ENCODE measurements around the gene FHIP1A. TPM values are rescaled to one million over a fixed set of nuclear protein-coding genes. Genes with fewer than 3 reads are reported as not detected.

FHIP1A gene
- total RNA-seq, 4 donors from 2014 or later: 27.3 to 76.6 (median 57.1) TPM

DNA sequence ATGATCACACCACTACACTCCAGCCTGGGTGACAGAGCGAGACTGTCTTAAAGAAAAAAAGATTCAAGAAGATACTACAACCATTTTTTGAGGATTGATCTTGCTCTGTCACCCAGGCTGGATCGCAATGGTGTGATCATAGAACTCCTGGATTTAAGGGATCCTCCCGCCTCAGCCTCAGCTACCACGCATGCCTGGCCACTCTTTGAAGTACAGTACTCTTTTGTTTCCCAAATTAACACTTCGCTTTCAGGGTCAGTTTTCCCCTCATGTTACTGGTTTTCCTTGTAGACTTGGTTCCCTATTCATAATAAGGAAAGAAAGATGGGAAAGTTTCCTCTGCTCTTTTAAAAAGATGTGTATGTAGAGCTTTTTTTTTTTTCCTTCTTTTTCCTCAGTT, 34.3 kb downstream of the FHIP1A start:
- H3K4me1 ChIP-seq: peaks cover 3 to 4% of the 10 kb centered on the region in 2 donors
- no peak for DNase-seq
- H3K9me3 ChIP-seq: no peaks in the 10 kb centered on the region
- H3K27me3 ChIP-seq: no peaks in the 10 kb centered on the region
- intact Hi-C loops (cut with DNase I): no loop called here
- 66 to 68% methylated on average over 5 of the region's 5 CpGs for WGBS, 2 donors
- H3K36me3 ChIP-seq: no peaks in the 10 kb centered on the region
- H3K27ac ChIP-seq: no peak overlapping the region
- TF ChIP-seq, protein P1, sequence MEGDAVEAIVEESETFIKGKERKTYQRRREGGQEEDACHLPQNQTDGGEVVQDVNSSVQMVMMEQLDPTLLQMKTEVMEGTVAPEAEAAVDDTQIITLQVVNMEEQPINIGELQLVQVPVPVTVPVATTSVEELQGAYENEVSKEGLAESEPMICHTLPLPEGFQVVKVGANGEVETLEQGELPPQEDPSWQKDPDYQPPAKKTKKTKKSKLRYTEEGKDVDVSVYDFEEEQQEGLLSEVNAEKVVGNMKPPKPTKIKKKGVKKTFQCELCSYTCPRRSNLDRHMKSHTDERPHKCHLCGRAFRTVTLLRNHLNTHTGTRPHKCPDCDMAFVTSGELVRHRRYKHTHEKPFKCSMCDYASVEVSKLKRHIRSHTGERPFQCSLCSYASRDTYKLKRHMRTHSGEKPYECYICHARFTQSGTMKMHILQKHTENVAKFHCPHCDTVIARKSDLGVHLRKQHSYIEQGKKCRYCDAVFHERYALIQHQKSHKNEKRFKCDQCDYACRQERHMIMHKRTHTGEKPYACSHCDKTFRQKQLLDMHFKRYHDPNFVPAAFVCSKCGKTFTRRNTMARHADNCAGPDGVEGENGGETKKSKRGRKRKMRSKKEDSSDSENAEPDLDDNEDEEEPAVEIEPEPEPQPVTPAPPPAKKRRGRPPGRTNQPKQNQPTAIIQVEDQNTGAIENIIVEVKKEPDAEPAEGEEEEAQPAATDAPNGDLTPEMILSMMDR (IDR thresholded peaks at IDR 0.05): no peak
- no peak for TF ChIP-seq POLR2A (IDR thresholded peaks at IDR 0.05)
- no peak overlapping the region for H3K4me3 ChIP-seq (replicated peaks in 1 of 3)

DNA sequence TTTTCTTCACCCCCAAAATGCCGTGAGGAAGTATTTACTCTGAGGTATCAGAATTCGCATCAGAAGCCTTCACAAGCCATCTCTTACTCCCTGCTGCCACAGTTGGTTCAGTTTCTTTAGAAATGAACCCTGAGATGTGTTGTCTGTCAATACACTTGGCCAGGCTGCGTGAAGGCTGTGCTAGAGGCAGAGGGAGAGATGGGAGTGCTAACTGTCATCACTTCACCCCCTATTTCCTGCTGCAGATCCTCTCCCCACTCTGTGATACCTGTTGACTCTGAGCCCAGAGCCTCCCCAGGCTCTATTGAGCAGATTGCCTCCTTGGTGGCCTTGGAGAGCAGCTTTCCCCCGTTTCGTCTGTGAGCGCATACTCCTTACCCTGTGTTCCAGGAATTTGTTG, 34.8 kb downstream of the FHIP1A start:
- H3K4me3 ChIP-seq (replicated peaks in 1 of 3): no peak overlapping the region
- no peak overlapping the region for H3K27ac ChIP-seq
- H3K9me3 ChIP-seq: no peaks in the 10 kb centered on the region
- no peak for DNase-seq
- intact Hi-C loops (cut with DNase I): no loop called here
- 89% methylated on average over 6 of the region's 6 CpGs for WGBS, 2 donors
- H3K4me1 ChIP-seq: peaks cover 3 to 4% of the 10 kb centered on the region in 2 donors
- H3K27me3 ChIP-seq: no peaks in the 10 kb centered on the region
- no peaks in the 10 kb centered on the region for H3K36me3 ChIP-seq
- TF ChIP-seq, protein P1 (IDR thresholded peaks at IDR 0.05): no peak

DNA sequence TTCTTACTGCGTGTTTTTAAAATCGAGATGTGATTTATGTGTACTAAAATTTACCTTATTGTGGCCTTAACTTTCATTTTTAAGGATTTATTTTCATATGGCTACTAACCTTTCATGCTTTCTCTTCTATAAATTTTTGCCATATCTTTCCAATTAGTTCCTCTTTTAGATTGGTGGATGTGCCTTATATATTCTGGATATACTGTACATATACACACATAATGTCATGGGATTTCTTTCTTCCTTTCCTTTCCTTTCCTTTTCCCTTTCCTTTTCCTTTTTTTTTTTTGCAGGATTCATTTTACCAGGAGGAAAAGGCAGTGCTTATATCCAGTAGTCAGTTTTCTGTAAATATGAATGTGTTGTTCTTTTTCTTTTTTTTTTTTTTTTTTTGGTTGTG, 37.2 kb downstream of the FHIP1A start:
- intact Hi-C loops (cut with DNase I): no loop called here
- WGBS, 2 donors: 97 to 99% methylated on average over 2 of the region's 2 CpGs
- no peak overlapping the region for H3K4me3 ChIP-seq (replicated peaks in 1 of 3)

DNA sequence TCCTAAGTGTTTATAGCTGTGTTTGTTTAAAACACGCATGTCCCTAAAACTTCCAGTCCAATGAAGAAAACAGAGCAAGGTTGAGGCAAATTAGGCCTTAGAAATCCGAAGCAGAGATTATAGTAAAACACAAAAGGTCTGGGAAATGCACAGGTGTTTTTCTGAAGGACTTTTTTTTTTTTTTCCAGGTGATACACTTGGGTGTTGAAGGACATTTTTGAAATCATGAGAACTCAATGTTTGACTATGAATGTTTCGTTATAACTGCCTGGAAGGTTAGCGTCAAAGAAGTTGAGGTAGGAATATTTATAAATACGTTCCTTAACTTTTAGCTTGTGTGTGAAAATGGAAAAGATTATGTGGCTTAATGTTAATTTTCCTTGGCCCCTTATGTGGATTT, 45.5 kb downstream of the FHIP1A start:
- Histone ChIP-seq H3K36me3 (no peaks in the 10 kb centered on the region), H3K9me3 (no peaks in the 10 kb centered on the region), H3K4me3 (replicated peaks in 1 of 3) (no peak overlapping the region), H3K27me3 (no peaks in the 10 kb centered on the region), H3K27ac (no peak overlapping the region), H3K4me1 (peaks cover 0 to 8% of the 10 kb centered on the region in 2 donors)
- no peak for DNase-seq
- intact Hi-C loops (cut with DNase I): no loop called here
- TF ChIP-seq, protein P1 (IDR thresholded peaks at IDR 0.05): no peak
- no peak for TF ChIP-seq POLR2A (IDR thresholded peaks at IDR 0.05)
- 92 to 94% methylated on average over 5 of the region's 5 CpGs for WGBS, 2 donors

More for the DNA sequence above, 37.2 kb downstream of the FHIP1A start:
- peaks cover 3 to 4% of the 10 kb centered on the region in 2 donors for H3K4me1 ChIP-seq
- H3K27ac ChIP-seq: no peak overlapping the region
- no peak for DNase-seq
- H3K36me3 ChIP-seq: no peaks in the 10 kb centered on the region
- H3K27me3 ChIP-seq: no peaks in the 10 kb centered on the region
- TF ChIP-seq POLR2A (IDR thresholded peaks at IDR 0.05): no peak
- TF ChIP-seq, protein P1 (IDR thresholded peaks at IDR 0.05): no peak
- H3K9me3 ChIP-seq: no peaks in the 10 kb centered on the region

DNA sequence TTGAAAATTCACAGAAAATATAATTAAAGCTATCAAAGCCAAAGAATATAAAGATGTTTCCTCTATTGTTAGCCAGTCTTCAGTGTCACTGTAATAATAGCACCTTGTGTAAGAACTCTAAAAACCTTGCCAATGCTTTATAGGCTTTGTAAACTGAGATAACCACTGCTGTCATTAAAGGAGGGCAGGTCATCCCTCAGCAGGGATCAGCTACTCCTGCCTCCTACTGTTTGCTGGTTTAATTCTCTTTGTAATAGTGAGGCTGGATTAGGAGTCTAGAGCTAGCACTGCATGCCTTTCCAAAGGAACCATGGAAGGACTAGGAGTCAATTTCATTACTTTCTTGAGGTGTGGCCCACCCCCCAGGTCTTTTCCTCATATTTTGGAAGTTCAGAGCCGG, 46.2 kb downstream of the FHIP1A start:
- H3K4me3 ChIP-seq (replicated peaks in 1 of 3): no peak overlapping the region
- H3K9me3 ChIP-seq: no peaks in the 10 kb centered on the region
- no peak for DNase-seq
- no peaks in the 10 kb centered on the region for H3K27me3 ChIP-seq
- TF ChIP-seq, protein P1 (IDR thresholded peaks at IDR 0.05): no peak
- TF ChIP-seq POLR2A (IDR thresholded peaks at IDR 0.05): no peak
- H3K27ac ChIP-seq: no peak overlapping the region
- H3K36me3 ChIP-seq: no peaks in the 10 kb centered on the region
- H3K4me1 ChIP-seq: peaks cover 0 to 15% of the 10 kb centered on the region in 2 donors
- 88 to 89% methylated on average over 1 of the region's 1 CpG for WGBS, 2 donors
- intact Hi-C loops (cut with DNase I): no loop called here

All from thyroid gland (tissue), 4 donors.